T-helper 9 cell (primary cell): Measurements from ENCODE around the gene VAV1.

Source experiments
- DNase-seq: peaks from one replicate; pipeline ENCODE4 v3.0.0-alpha.2; 2020

The VAV1 gene

DNA sequence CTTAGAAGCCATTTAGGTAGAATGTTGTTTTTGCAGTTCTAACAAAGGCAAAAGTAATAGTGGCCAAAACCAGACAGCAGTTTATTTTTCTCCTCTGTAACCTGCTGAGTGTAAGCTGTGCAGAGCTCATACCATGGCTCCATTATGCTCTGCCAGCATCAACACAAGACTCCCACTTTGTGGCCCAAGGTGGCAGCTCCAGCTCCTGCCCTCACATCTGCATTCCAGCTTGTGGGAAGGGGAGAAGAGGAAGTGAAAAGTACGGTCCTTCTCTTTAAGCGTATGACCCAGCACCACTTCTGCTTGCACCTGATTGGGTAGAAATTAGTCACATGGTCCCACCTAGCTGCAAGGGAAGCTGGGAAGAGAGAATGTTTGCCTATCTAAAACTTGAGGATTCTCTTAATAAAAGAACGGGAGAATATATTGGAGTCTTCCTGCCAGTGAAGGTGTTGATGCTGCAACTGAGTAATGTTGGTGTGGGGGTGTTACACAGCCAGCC lies 134.1 kb downstream of the VAV1 start:
- no peak for DNase-seq
